ENCODE data around the gene GLI3. TPM values are rescaled to one million over a fixed set of nuclear protein-coding genes. Genes with fewer than 3 reads are reported as not detected.

Gene GLI3
- total and polyA plus RNA-seq, 2 donors (not counting 1 experiment from before 2014, with no cell fraction given): 6.4 to 6.5 TPM

GRCh38 chr7:42278344-42278743 is 41.3 kb upstream of the GLI3 start:
- Histone ChIP-seq H3K36me3 (ENCODE audit: control insufficient read depth, insufficient read depth, low read length) (no peaks in the 10 kb centered on the region), H3K4me1 (ENCODE audit: control insufficient read depth, extremely low read depth, insufficient read depth, low read length) (no peaks in the 10 kb centered on the region), H3K79me2 (ENCODE audit: control insufficient read depth, insufficient read depth, low read length) (no peaks in the 10 kb centered on the region)

GRCh38 chr7:42274053-42274452 is 37.0 kb upstream of the GLI3 start:
- no peaks in the 10 kb centered on the region for H4K20me1 ChIP-seq (ENCODE audit: control insufficient read depth, extremely low read depth, insufficient read depth, low read length)
- peak; percentile 42 to 97 for DNase-seq (ENCODE audit: low read depth in 2 of 2)
- no peaks in the 10 kb centered on the region for H3K9me3 ChIP-seq (ENCODE audit: control insufficient read depth, insufficient read depth, low read depth, low read length)
- H2AFZ ChIP-seq (ENCODE audit: low read length): no peak overlapping the region
- H3K27ac ChIP-seq (ENCODE audit: insufficient read depth, low read length): no peak overlapping the region
- H3K4me3 ChIP-seq (replicated peaks in 1 of 4; ENCODE audit: control extremely low read depth in 1 of 4, insufficient read depth in 1 of 4, low read depth in 3 of 4, low read length in 4 of 4): peak overlapping the region in 1 of 4 experiments; percentile 6
- TF ChIP-seq CTCF (conservative IDR thresholded peaks at IDR 0.05 in 1 of 2, IDR thresholded peaks at IDR 0.05 in 1 of 2; ENCODE audit: low read depth in 1 of 2, low read length in 2 of 2) (no peak), EZH2 (IDR thresholded peaks at IDR 0.05; ENCODE audit: low read length, missing control alignments) (no peak)
- H3K36me3 ChIP-seq (ENCODE audit: control insufficient read depth, insufficient read depth, low read length): no peaks in the 10 kb centered on the region
- no peaks in the 10 kb centered on the region for H3K4me1 ChIP-seq (ENCODE audit: control insufficient read depth, extremely low read depth, insufficient read depth, low read length)
- no peak overlapping the region for H3K4me2 ChIP-seq (ENCODE audit: extremely low read depth, insufficient read depth, low read length)
- H3K9ac ChIP-seq (ENCODE audit: insufficient read depth, low read length): no peak overlapping the region
- H3K79me2 ChIP-seq (ENCODE audit: control insufficient read depth, insufficient read depth, low read length): no peaks in the 10 kb centered on the region
- no peaks in the 10 kb centered on the region for H3K27me3 ChIP-seq (ENCODE audit: control insufficient read depth, insufficient read depth, low read length)

More at GRCh38 chr7:42278344-42278743, 41.3 kb upstream of the GLI3 start:
- Histone ChIP-seq H3K27me3 (ENCODE audit: control insufficient read depth, insufficient read depth, low read length) (no peaks in the 10 kb centered on the region), H2AFZ (ENCODE audit: low read length) (no peak overlapping the region), H4K20me1 (ENCODE audit: control insufficient read depth, extremely low read depth, insufficient read depth, low read length) (no peaks in the 10 kb centered on the region), H3K9me3 (ENCODE audit: control insufficient read depth, insufficient read depth, low read depth, low read length) (no peaks in the 10 kb centered on the region), H3K4me3 (replicated peaks in 1 of 4; ENCODE audit: control extremely low read depth in 1 of 4, insufficient read depth in 1 of 4, low read depth in 3 of 4, low read length in 4 of 4) (no peak overlapping the region), H3K9ac (ENCODE audit: insufficient read depth, low read length) (no peak overlapping the region), H3K27ac (ENCODE audit: insufficient read depth, low read length) (no peak overlapping the region), H3K4me2 (ENCODE audit: extremely low read depth, insufficient read depth, low read length) (no peak overlapping the region)
- no peak for TF ChIP-seq EZH2 (IDR thresholded peaks at IDR 0.05; ENCODE audit: low read length, missing control alignments)
- no peak for TF ChIP-seq CTCF (conservative IDR thresholded peaks at IDR 0.05 in 1 of 2, IDR thresholded peaks at IDR 0.05 in 1 of 2; ENCODE audit: low read depth in 1 of 2, low read length in 2 of 2)
- peak in 1 of 2 donors; percentile 11 for DNase-seq (ENCODE audit: low read depth in 2 of 2)

- Histone ChIP-seq H3K9ac (ENCODE audit: insufficient read depth, low read length) (no peak overlapping the region), H3K4me3 (replicated peaks in 1 of 4; ENCODE audit: control extremely low read depth in 1 of 4, insufficient read depth in 1 of 4, low read depth in 3 of 4, low read length in 4 of 4) (no peak overlapping the region), H3K4me2 (ENCODE audit: extremely low read depth, insufficient read depth, low read length) (no peak overlapping the region), H3K27ac (ENCODE audit: insufficient read depth, low read length) (no peak overlapping the region), H3K4me1 (ENCODE audit: control insufficient read depth, extremely low read depth, insufficient read depth, low read length) (no peaks in the 10 kb centered on the region), H4K20me1 (ENCODE audit: control insufficient read depth, extremely low read depth, insufficient read depth, low read length) (no peaks in the 10 kb centered on the region), H3K27me3 (ENCODE audit: control insufficient read depth, insufficient read depth, low read length) (no peaks in the 10 kb centered on the region), H3K9me3 (ENCODE audit: control insufficient read depth, insufficient read depth, low read depth, low read length) (no peaks in the 10 kb centered on the region), H3K79me2 (ENCODE audit: control insufficient read depth, insufficient read depth, low read length) (no peaks in the 10 kb centered on the region), H2AFZ (ENCODE audit: low read length) (no peak overlapping the region), H3K36me3 (ENCODE audit: control insufficient read depth, insufficient read depth, low read length) (no peaks in the 10 kb centered on the region)
- peak; percentile 61 to 78 for TF ChIP-seq CTCF (conservative IDR thresholded peaks at IDR 0.05 in 1 of 2, IDR thresholded peaks at IDR 0.05 in 1 of 2; ENCODE audit: low read depth in 1 of 2, low read length in 2 of 2)
- no peak for TF ChIP-seq EZH2 (IDR thresholded peaks at IDR 0.05; ENCODE audit: low read length, missing control alignments)
- peak; percentile 50 to 81 for DNase-seq (ENCODE audit: low read depth in 2 of 2)
These were observed 36.0 kb upstream of the GLI3 start for GRCh38 chr7:42272793-42273665.

Measured in fibroblast of lung (primary cell).